DND-41 (cell line): ENCODE data around the gene OGDH.

ENCODE experiments used
- ATAC-seq: fragments of 200-7000 bp; cut with Tn5 transposase; 3 replicates; pipeline ENCODE4 v1.9.1; 2021; ENCODE audit warnings: low read depth; ENCODE audit not compliant: insufficient read depth
- DNase-seq: peaks from one replicate; pipeline ENCODE4 v3.0.0-alpha.2; 2020
- H2AFZ ChIP-seq: 2 replicates; pipeline ENCODE4 v1.6.0; 2012; ENCODE audit warnings: low read depth, low read length
- H3K27ac ChIP-seq: 2 replicates; pipeline ENCODE4 v1.5.1; 2012; ENCODE audit warnings: low read length, inconsistent platforms
- H3K27me3 ChIP-seq: fragments of 200-600 bp; sonication (generic); 2 replicates; pipeline ENCODE4 v1.6.0; 2012; ENCODE audit warnings: low read length, mild to moderate bottlenecking, inconsistent platforms; ENCODE audit not compliant: insufficient read depth, poor library complexity
- H3K36me3 ChIP-seq: 2 replicates; pipeline ENCODE4 v1.5.1; 2012; ENCODE audit warnings: low read length, inconsistent platforms; ENCODE audit not compliant: insufficient read depth
- H3K4me1 ChIP-seq: 2 replicates; pipeline ENCODE4 v1.5.1; 2012; ENCODE audit warnings: mild to moderate bottlenecking, low read length; ENCODE audit not compliant: insufficient read depth
- H3K4me2 ChIP-seq: 2 replicates; pipeline ENCODE4 v1.6.0; 2012; ENCODE audit warnings: mild to moderate bottlenecking, moderate library complexity, low read length, inconsistent platforms; ENCODE audit not compliant: insufficient read depth
- H3K4me3 ChIP-seq, 2 experiments: fragments of 200-600 bp in 1 of 2; shearing (Covaris generic) in 1 of 2; 2 replicates each; pipeline ENCODE4 v1.5.1; 2012 to 2016; ENCODE audit warnings: inconsistent platforms in 2 of 2, low read length in 2 of 2, mild to moderate bottlenecking in 2 of 2, low read depth in 1 of 2, moderate library complexity in 1 of 2
- H3K79me2 ChIP-seq: 2 replicates; pipeline ENCODE4 v1.6.0; 2012; ENCODE audit warnings: low read length, inconsistent platforms; ENCODE audit not compliant: insufficient read depth
- H3K9ac ChIP-seq: 2 replicates; pipeline ENCODE4 v1.6.0; 2012; ENCODE audit warnings: low read depth, mild to moderate bottlenecking, inconsistent platforms, low read length, moderate library complexity
- H3K9me3 ChIP-seq: 2 replicates; pipeline ENCODE4 v1.5.1; 2012; ENCODE audit warnings: low read length, moderate library complexity, mild to moderate bottlenecking, inconsistent platforms; ENCODE audit not compliant: insufficient read depth, severe bottlenecking
- H4K20me1 ChIP-seq: 2 replicates; pipeline ENCODE4 v1.6.0; 2012; ENCODE audit warnings: low read length; ENCODE audit not compliant: insufficient read depth
- CTCF ChIP-seq: IDR thresholded peaks from 2 replicates; pipeline ENCODE4 v1.5.1; 2012; ENCODE audit warnings: borderline replicate concordance, low read length, moderate library complexity, mild to moderate bottlenecking; ENCODE audit not compliant: poor library complexity, severe bottlenecking; ENCODE audit errors: extremely low read depth
- EZH2 ChIP-seq: IDR thresholded peaks from 3 replicates; pipeline ENCODE4 v1.6.1; 2012; ENCODE audit warnings: borderline replicate concordance, low read depth, mild to moderate bottlenecking, moderate library complexity, low read length, inconsistent platforms; ENCODE audit not compliant: severe bottlenecking

The OGDH gene

GRCh38 chr7:44693641-44694313 is 87.3 kb downstream of the OGDH start:
- no peak overlapping the region for H3K27ac ChIP-seq
- TF ChIP-seq EZH2 = no peak
- TF ChIP-seq CTCF = no peak

GRCh38 chr7:44694326-44694725 is 87.9 kb downstream of the OGDH start:
- TF ChIP-seq CTCF (no peak), EZH2 (no peak)
- Histone ChIP-seq H3K27me3 (no peaks in the 10 kb centered on the region), H2AFZ (no peak overlapping the region), H3K9ac (no peak overlapping the region), H4K20me1 (no peaks in the 10 kb centered on the region), H3K36me3 (peaks cover 80% of the 10 kb centered on the region), H3K9me3 (no peaks in the 10 kb centered on the region), H3K79me2 (no peaks in the 10 kb centered on the region), H3K4me2 (no peak overlapping the region), H3K27ac (no peak overlapping the region), H3K4me1 (no peaks in the 10 kb centered on the region), H3K4me3 (no peak overlapping the region)
- no peak for ATAC-seq
- DNase-seq = no peak

More at GRCh38 chr7:44693641-44694313, 87.3 kb downstream of the OGDH start:
- Histone ChIP-seq H2AFZ (no peak overlapping the region), H3K9me3 (no peaks in the 10 kb centered on the region), H4K20me1 (no peaks in the 10 kb centered on the region), H3K4me3 (no peak overlapping the region), H3K36me3 (peaks cover 80% of the 10 kb centered on the region), H3K4me2 (no peak overlapping the region), H3K9ac (no peak overlapping the region), H3K79me2 (no peaks in the 10 kb centered on the region), H3K4me1 (no peaks in the 10 kb centered on the region), H3K27me3 (no peaks in the 10 kb centered on the region)
- DNase-seq = no peak
- ATAC-seq = no peak

GRCh38 chr7:44694766-44695165 is 88.3 kb downstream of the OGDH start:
- Histone ChIP-seq H3K79me2 (no peaks in the 10 kb centered on the region), H3K9ac (no peak overlapping the region), H3K27me3 (no peaks in the 10 kb centered on the region), H2AFZ (no peak overlapping the region), H3K4me1 (no peaks in the 10 kb centered on the region), H3K9me3 (no peaks in the 10 kb centered on the region), H3K4me3 (no peak overlapping the region), H3K4me2 (no peak overlapping the region), H4K20me1 (no peaks in the 10 kb centered on the region), H3K27ac (no peak overlapping the region), H3K36me3 (peaks cover 83% of the 10 kb centered on the region)
- ATAC-seq = no peak
- DNase-seq = no peak
- TF ChIP-seq EZH2 (no peak), CTCF (no peak)

- no peak overlapping the region for H3K4me3 ChIP-seq
- H3K36me3 ChIP-seq = peaks cover 81% of the 10 kb centered on the region
These were observed 89.3 kb downstream of the OGDH start for GRCh38 chr7:44695756-44696155.

More at GRCh38 chr7:44695756-44696155, 89.3 kb downstream of the OGDH start:
- no peak for ATAC-seq
- no peaks in the 10 kb centered on the region for H4K20me1 ChIP-seq
- no peaks in the 10 kb centered on the region for H3K9me3 ChIP-seq
- DNase-seq = no peak
- no peak overlapping the region for H3K27ac ChIP-seq
- H2AFZ ChIP-seq = no peak overlapping the region
- H3K4me2 ChIP-seq = no peak overlapping the region
- TF ChIP-seq EZH2 = no peak
- no peak for TF ChIP-seq CTCF
- H3K9ac ChIP-seq = no peak overlapping the region
- no peaks in the 10 kb centered on the region for H3K27me3 ChIP-seq
- H3K79me2 ChIP-seq = no peaks in the 10 kb centered on the region
- H3K4me1 ChIP-seq = no peaks in the 10 kb centered on the region
